Measurements from ENCODE around the gene HEY2.

Gene HEY2

GRCh38 chr6:125792172-125792571, 42.7 kb downstream of the HEY2 start:
- Histone ChIP-seq H3K4me1 (ENCODE audit: insufficient read depth, insufficient read length) (no peaks in the 10 kb centered on the region), H3K9me3 (ENCODE audit: insufficient read depth, low read length) (no peaks in the 10 kb centered on the region), H3K9ac (ENCODE audit: insufficient read length, low read depth) (no peak overlapping the region), H3K36me3 (ENCODE audit: insufficient read depth, insufficient read length, low read length) (no peaks in the 10 kb centered on the region), H3K27me3 (ENCODE audit: insufficient read depth, insufficient read length) (no peaks in the 10 kb centered on the region), H3K4me3 (ENCODE audit: insufficient read length, low read depth) (no peak overlapping the region)
- TF ChIP-seq ZNF274 (IDR thresholded peaks at IDR 0.05; ENCODE audit: low read depth, low read length) (no peak), SUZ12 (IDR thresholded peaks at IDR 0.05; ENCODE audit: extremely low read depth, insufficient read depth, insufficient read length) (no peak), YY1 (IDR thresholded peaks at IDR 0.05; ENCODE audit: insufficient read depth, insufficient read length) (no peak)
- no peak for DNase-seq (ENCODE audit: low read depth, low spot score)

- no peak overlapping the region for H3K4me3 ChIP-seq (ENCODE audit: insufficient read length, low read depth)
- DNase-seq (ENCODE audit: low read depth, low spot score), result no peak
- H3K27me3 ChIP-seq (ENCODE audit: insufficient read depth, insufficient read length), result no peaks in the 10 kb centered on the region
- H3K4me1 ChIP-seq (ENCODE audit: insufficient read depth, insufficient read length), result no peaks in the 10 kb centered on the region
- no peak for TF ChIP-seq SUZ12 (IDR thresholded peaks at IDR 0.05; ENCODE audit: extremely low read depth, insufficient read depth, insufficient read length)
- TF ChIP-seq ZNF274 (IDR thresholded peaks at IDR 0.05; ENCODE audit: low read depth, low read length), result no peak
- TF ChIP-seq YY1 (IDR thresholded peaks at IDR 0.05; ENCODE audit: insufficient read depth, insufficient read length), result no peak
- no peaks in the 10 kb centered on the region for H3K9me3 ChIP-seq (ENCODE audit: insufficient read depth, low read length)
- no peak overlapping the region for H3K9ac ChIP-seq (ENCODE audit: insufficient read length, low read depth)
- H3K36me3 ChIP-seq (ENCODE audit: insufficient read depth, insufficient read length, low read length), result no peaks in the 10 kb centered on the region
Observed at GRCh38 chr6:125792680-125793079, 43.2 kb downstream of the HEY2 start.

- DNase-seq (ENCODE audit: low read depth, low spot score), result no peak
- no peaks in the 10 kb centered on the region for H3K27me3 ChIP-seq (ENCODE audit: insufficient read depth, insufficient read length)
- no peaks in the 10 kb centered on the region for H3K4me1 ChIP-seq (ENCODE audit: insufficient read depth, insufficient read length)
- no peaks in the 10 kb centered on the region for H3K36me3 ChIP-seq (ENCODE audit: insufficient read depth, insufficient read length, low read length)
- no peak overlapping the region for H3K9ac ChIP-seq (ENCODE audit: insufficient read length, low read depth)
- no peak for TF ChIP-seq SUZ12 (IDR thresholded peaks at IDR 0.05; ENCODE audit: extremely low read depth, insufficient read depth, insufficient read length)
- no peak for TF ChIP-seq YY1 (IDR thresholded peaks at IDR 0.05; ENCODE audit: insufficient read depth, insufficient read length)
- no peak for TF ChIP-seq ZNF274 (IDR thresholded peaks at IDR 0.05; ENCODE audit: low read depth, low read length)
- H3K9me3 ChIP-seq (ENCODE audit: insufficient read depth, low read length), result no peaks in the 10 kb centered on the region
- H3K4me3 ChIP-seq (ENCODE audit: insufficient read length, low read depth), result no peak overlapping the region
Observed at GRCh38 chr6:125793280-125793679, 43.8 kb downstream of the HEY2 start.

GRCh38 chr6:125793863-125794262, 44.4 kb downstream of the HEY2 start:
- Histone ChIP-seq H3K36me3 (ENCODE audit: insufficient read depth, insufficient read length, low read length) (no peaks in the 10 kb centered on the region), H3K9me3 (ENCODE audit: insufficient read depth, low read length) (no peaks in the 10 kb centered on the region), H3K9ac (ENCODE audit: insufficient read length, low read depth) (no peak overlapping the region), H3K4me3 (ENCODE audit: insufficient read length, low read depth) (no peak overlapping the region), H3K4me1 (ENCODE audit: insufficient read depth, insufficient read length) (no peaks in the 10 kb centered on the region), H3K27me3 (ENCODE audit: insufficient read depth, insufficient read length) (no peaks in the 10 kb centered on the region)
- no peak for TF ChIP-seq YY1 (IDR thresholded peaks at IDR 0.05; ENCODE audit: insufficient read depth, insufficient read length)
- TF ChIP-seq ZNF274 (IDR thresholded peaks at IDR 0.05; ENCODE audit: low read depth, low read length), result no peak
- TF ChIP-seq SUZ12 (IDR thresholded peaks at IDR 0.05; ENCODE audit: extremely low read depth, insufficient read depth, insufficient read length), result no peak
- no peak for DNase-seq (ENCODE audit: low read depth, low spot score)

GRCh38 chr6:125794342-125795137, 45.1 kb downstream of the HEY2 start:
- no peaks in the 10 kb centered on the region for H3K4me1 ChIP-seq (ENCODE audit: insufficient read depth, insufficient read length)
- H3K9me3 ChIP-seq (ENCODE audit: insufficient read depth, low read length), result no peaks in the 10 kb centered on the region
- H3K36me3 ChIP-seq (ENCODE audit: insufficient read depth, insufficient read length, low read length), result no peaks in the 10 kb centered on the region
- no peaks in the 10 kb centered on the region for H3K27me3 ChIP-seq (ENCODE audit: insufficient read depth, insufficient read length)
- no peak for DNase-seq (ENCODE audit: low read depth, low spot score)
- TF ChIP-seq ZNF274 (IDR thresholded peaks at IDR 0.05; ENCODE audit: low read depth, low read length) (no peak), YY1 (IDR thresholded peaks at IDR 0.05; ENCODE audit: insufficient read depth, insufficient read length) (no peak), SUZ12 (IDR thresholded peaks at IDR 0.05; ENCODE audit: extremely low read depth, insufficient read depth, insufficient read length) (no peak)
- H3K4me3 ChIP-seq (ENCODE audit: insufficient read length, low read depth), result no peak overlapping the region
- H3K9ac ChIP-seq (ENCODE audit: insufficient read length, low read depth), result no peak overlapping the region

GRCh38 chr6:125795301-125795700, 45.9 kb downstream of the HEY2 start:
- no peaks in the 10 kb centered on the region for H3K36me3 ChIP-seq (ENCODE audit: insufficient read depth, insufficient read length, low read length)
- no peaks in the 10 kb centered on the region for H3K4me1 ChIP-seq (ENCODE audit: insufficient read depth, insufficient read length)
- TF ChIP-seq ZNF274 (IDR thresholded peaks at IDR 0.05; ENCODE audit: low read depth, low read length) (no peak), YY1 (IDR thresholded peaks at IDR 0.05; ENCODE audit: insufficient read depth, insufficient read length) (no peak), SUZ12 (IDR thresholded peaks at IDR 0.05; ENCODE audit: extremely low read depth, insufficient read depth, insufficient read length) (no peak)
- no peaks in the 10 kb centered on the region for H3K9me3 ChIP-seq (ENCODE audit: insufficient read depth, low read length)
- H3K9ac ChIP-seq (ENCODE audit: insufficient read length, low read depth), result no peak overlapping the region
- H3K27me3 ChIP-seq (ENCODE audit: insufficient read depth, insufficient read length), result no peaks in the 10 kb centered on the region
- no peak for DNase-seq (ENCODE audit: low read depth, low spot score)
- H3K4me3 ChIP-seq (ENCODE audit: insufficient read length, low read depth), result no peak overlapping the region

- DNase-seq (ENCODE audit: low read depth, low spot score), result no peak
- Histone ChIP-seq H3K9me3 (ENCODE audit: insufficient read depth, low read length) (no peaks in the 10 kb centered on the region), H3K36me3 (ENCODE audit: insufficient read depth, insufficient read length, low read length) (no peaks in the 10 kb centered on the region), H3K4me1 (ENCODE audit: insufficient read depth, insufficient read length) (no peaks in the 10 kb centered on the region), H3K27me3 (ENCODE audit: insufficient read depth, insufficient read length) (no peaks in the 10 kb centered on the region), H3K9ac (ENCODE audit: insufficient read length, low read depth) (no peak overlapping the region), H3K4me3 (ENCODE audit: insufficient read length, low read depth) (no peak overlapping the region)
- no peak for TF ChIP-seq ZNF274 (IDR thresholded peaks at IDR 0.05; ENCODE audit: low read depth, low read length)
- no peak for TF ChIP-seq YY1 (IDR thresholded peaks at IDR 0.05; ENCODE audit: insufficient read depth, insufficient read length)
- no peak for TF ChIP-seq SUZ12 (IDR thresholded peaks at IDR 0.05; ENCODE audit: extremely low read depth, insufficient read depth, insufficient read length)
Observed at GRCh38 chr6:125797120-125797885, 47.9 kb downstream of the HEY2 start.

Data from NT2/D1 (cell line).